Measurements from ENCODE around the gene BLACAT1. TPM values are rescaled to one million over a fixed set of nuclear protein-coding genes. Genes with fewer than 3 reads are reported as not detected.

The BLACAT1 gene
- polyA plus RNA-seq, 1 of the 3 experiments (the other 2 are of a cell fraction): not detected

DNA sequence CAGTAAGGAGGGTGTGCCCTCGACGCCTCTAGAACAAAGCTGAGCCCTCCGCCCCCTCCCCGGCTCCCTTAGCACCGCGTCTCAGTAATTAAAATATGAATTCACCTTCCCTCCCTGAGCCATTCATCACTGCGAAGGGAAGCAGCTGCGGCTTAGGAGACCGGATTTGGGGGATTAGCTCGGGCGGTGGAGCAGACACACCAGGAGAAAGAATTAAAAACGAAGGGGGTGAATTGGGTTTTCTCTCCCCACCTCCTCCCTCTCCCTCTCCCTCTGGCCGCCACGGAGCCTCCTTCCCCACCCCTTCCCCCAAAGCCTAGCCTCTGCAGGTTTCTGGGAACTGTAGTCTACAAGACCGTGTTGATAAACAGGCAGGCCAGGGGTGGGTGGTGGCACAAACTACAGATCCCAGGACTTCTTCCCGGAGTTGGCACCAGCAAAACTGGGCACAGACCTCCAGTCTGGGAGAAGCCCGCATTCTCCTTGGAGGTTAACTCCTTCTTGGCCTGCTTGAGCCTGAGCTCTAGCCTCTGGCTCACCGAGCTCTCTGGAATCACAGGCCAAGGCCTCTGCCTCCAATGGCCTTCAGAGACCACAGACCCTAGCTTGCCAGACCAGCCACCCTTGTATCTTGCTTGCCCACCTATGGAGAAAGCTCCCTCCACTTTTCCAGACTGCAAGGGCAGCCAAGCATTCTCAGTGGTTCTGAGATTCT is 10.8 kb downstream of the BLACAT1 start (continued):
- TF ChIP-seq REST (IDR thresholded peaks at IDR 0.05; ENCODE audit: low read depth, low read length) (no peak), EP300 (IDR thresholded peaks at IDR 0.05; ENCODE audit: borderline replicate concordance in 1 of 2, low read depth in 1 of 2, low read length in 1 of 2) (no peak), SIN3A (IDR thresholded peaks at IDR 0.05; ENCODE audit: borderline replicate concordance, low read depth, low read length) (no peak), FOSL2 (IDR thresholded peaks at IDR 0.05; ENCODE audit: borderline replicate concordance, low read depth) (no peak), TCF12 (IDR thresholded peaks at IDR 0.05) (no peak), NRF1 (IDR thresholded peaks at IDR 0.05; ENCODE audit: low read depth, low read length) (no peak), ELF1 (IDR thresholded peaks at IDR 0.05) (no peak), RCOR1 (IDR thresholded peaks at IDR 0.05; ENCODE audit: low read length) (no peak), TEAD4 (IDR thresholded peaks at IDR 0.05; ENCODE audit: borderline replicate concordance, insufficient read depth) (no peak)

GRCh38 chr1:205444300-205444930 is 11.4 kb downstream of the BLACAT1 start:
- Histone ChIP-seq H3K4me2 (no peak overlapping the region), H3K9ac (no peak overlapping the region), H3K4me3 (ENCODE audit: low read depth in 2 of 2, low read length in 1 of 2) (no peak overlapping the region), H3F3A (replicated peaks; ENCODE audit: insufficient read depth) (no peaks in the 10 kb centered on the region), H3K9me3 (no peaks in the 10 kb centered on the region), H3K36me3 (replicated peaks in 1 of 2; ENCODE audit: control insufficient read depth in 1 of 2, insufficient read depth in 2 of 2, low read length in 1 of 2) (no peaks in the 10 kb centered on the region), H3K4me1 (ENCODE audit: control insufficient read depth in 1 of 2, insufficient read depth in 2 of 2, low read depth in 1 of 2, low read length in 1 of 2) (peaks cover 0 to 6% of the 10 kb centered on the region in 2 experiments; a peak in 2 of 4 replicates), H3K79me2 (ENCODE audit: insufficient read depth) (no peaks in the 10 kb centered on the region), H3K27ac (ENCODE audit: low read depth in 2 of 2, low read length in 1 of 2) (no peak overlapping the region), H2AFZ (ENCODE audit: low read depth) (no peak overlapping the region), H4K20me1 (ENCODE audit: insufficient read depth) (no peaks in the 10 kb centered on the region), H3K9me2 (no peaks in the 10 kb centered on the region), H3K27me3 (ENCODE audit: insufficient read depth) (peaks cover 23% of the 10 kb centered on the region; the same call in 1 of the 2 replicates)
- ChIA-PET CTCF (interaction anchor here (0.9 to 1.4 kb wide), 4 partner anchors 25 to 85 kb away, joined by 3 to 7 read pairs (median 4); no protein-coding TSS in a partner anchor), POLR2A (no interaction called here)
- WGBS (ENCODE audit: low lambda C conversion rate): 50% methylated on average over 9 of the region's 10 CpGs
- TF ChIP-seq USF1 (IDR thresholded peaks at IDR 0.05; ENCODE audit: borderline replicate concordance, low read depth) (no peak), RCOR1 (IDR thresholded peaks at IDR 0.05; ENCODE audit: low read length) (no peak), JUND (IDR thresholded peaks at IDR 0.05) (no peak), EP300 (IDR thresholded peaks at IDR 0.05; ENCODE audit: borderline replicate concordance in 1 of 2, low read depth in 1 of 2, low read length in 1 of 2) (no peak), TEAD4 (IDR thresholded peaks at IDR 0.05; ENCODE audit: borderline replicate concordance, insufficient read depth) (no peak), FOSL2 (IDR thresholded peaks at IDR 0.05; ENCODE audit: borderline replicate concordance, low read depth) (no peak), GATA2 (CRISPR knock-in tag; IDR thresholded peaks at IDR 0.05) (no peak), POLR2AphosphoS5 (IDR thresholded peaks at IDR 0.05; ENCODE audit: low read depth, low read length) (no peak), CHD2 (IDR thresholded peaks at IDR 0.05; ENCODE audit: low read length, partially characterized antibody) (no peak), CTCF (IDR thresholded peaks at IDR 0.05) (no peak), RXRA (IDR thresholded peaks at IDR 0.05; ENCODE audit: borderline replicate concordance, low read depth) (no peak), MEF2A (IDR thresholded peaks at IDR 0.05; ENCODE audit: borderline replicate concordance, low read depth) (no peak), ELF1 (IDR thresholded peaks at IDR 0.05) (no peak)
- TF ChIP-seq, protein P1, sequence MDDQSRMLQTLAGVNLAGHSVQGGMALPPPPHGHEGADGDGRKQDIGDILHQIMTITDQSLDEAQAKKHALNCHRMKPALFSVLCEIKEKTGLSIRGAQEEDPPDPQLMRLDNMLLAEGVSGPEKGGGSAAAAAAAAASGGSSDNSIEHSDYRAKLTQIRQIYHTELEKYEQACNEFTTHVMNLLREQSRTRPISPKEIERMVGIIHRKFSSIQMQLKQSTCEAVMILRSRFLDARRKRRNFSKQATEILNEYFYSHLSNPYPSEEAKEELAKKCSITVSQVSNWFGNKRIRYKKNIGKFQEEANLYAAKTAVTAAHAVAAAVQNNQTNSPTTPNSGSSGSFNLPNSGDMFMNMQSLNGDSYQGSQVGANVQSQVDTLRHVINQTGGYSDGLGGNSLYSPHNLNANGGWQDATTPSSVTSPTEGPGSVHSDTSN (IDR thresholded peaks at IDR 0.05): no peak
- DNase-seq: no peak
